DMS153 treated with DMSO at 0.1 percent for 48 hours (cell line): ENCODE results near the gene FNDC3B.
"Not testable (repeated sequence)": the region's sequence is repeated elsewhere in the genome, so short reads cannot be mapped to it uniquely, and the experiment has no call there.

Experiments used
- DNase-seq: peaks from one replicate; lab custom pipeline; 2025; ENCODE audit not compliant: unreplicated experiment; lab: John Stamatoyannopoulos, UW

Gene FNDC3B

DNA sequence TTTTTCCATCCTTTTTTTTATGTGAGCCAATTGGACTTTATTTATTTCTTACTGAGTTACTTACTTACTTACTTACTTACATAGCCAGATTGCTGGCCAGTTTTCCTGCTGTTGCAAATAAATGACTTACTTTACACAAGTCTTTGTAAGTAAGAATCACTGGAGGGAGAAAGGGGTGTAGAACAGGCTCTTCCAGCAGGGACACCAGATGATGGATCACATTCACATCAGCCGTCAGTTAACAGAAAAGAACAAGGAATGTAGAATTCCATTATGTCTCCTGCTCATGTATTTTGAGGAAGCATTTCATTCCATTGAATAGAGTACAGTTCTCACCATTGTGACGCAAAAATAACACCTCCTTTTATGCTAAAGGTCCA, 188.6 kb downstream of the FNDC3B start:
- DNase-seq: no peak

DNA sequence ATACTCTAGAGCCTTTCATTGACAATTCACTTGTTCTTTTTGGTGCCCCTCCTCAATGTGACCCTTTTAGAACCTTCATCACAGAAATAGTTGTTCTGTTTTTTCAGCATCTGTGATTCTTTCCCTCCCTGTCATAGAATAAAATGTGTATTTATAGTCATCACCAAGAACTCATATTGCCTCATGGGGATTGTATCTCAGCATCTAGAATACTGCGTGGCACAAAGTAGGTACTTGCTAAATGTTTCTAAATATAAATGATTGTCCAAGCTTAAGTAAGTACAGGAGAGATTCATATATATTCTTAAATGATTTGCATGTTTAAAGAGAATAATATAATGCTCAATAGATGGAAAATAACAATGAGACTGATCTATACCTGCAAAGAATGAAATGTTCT, 190.1 kb downstream of the FNDC3B start:
- DNase-seq: no peak

DNA sequence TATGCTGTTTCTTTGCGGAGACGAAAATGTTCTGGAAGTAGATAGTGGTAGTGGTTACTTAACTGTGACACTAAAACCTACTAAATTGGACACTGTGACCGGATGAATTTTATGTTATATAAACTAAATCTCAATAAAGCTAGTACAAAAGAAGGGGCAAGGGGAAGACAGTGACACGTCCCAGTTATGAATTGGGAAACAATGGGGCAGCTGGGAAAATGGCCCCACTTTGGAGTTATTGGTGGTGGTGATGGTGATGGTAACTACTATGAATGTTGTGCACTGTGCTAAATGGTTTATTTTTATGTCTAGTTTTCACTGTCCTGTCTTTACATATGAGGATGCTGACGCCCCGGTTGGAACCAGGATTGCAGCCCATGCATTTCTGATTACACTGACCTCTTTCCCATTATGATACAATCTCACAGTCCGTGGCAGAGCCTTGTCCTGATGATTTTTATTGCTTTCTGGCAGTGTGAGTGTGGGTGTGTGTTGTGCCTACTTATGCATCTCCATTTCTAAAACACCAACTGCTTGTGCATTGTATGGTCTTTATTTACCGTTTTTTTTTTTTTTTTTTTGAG, 192.0 kb downstream of the FNDC3B start:
- no peak for DNase-seq

DNA sequence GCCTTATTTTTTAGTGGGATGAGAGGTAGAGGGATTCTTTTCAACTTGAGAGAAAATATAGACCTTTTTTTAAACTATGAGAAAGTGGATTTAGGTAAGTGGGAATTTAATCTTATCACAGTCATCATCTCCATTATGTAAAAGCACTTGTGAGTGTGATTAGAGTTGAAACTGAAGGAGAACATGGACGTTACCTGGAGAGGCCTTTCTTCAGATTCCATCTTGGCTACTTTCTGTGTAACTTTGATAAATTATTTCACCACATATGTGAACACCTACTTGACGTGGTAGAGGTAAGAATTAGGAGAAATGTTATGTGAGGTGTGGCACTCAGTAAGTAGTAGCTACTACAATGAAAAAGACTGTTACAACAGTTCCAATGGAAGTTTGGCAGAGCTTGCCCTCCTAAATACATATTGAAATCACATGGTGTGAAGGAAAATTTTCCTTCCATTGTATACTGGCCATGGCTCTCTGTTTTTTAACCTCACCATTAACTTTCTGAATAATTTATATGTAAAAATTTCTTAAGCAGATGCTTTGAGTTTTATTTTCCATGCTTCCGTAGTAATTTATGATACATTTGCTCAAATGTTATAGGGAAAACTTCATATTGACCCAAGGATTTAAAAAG, 193.3 kb downstream of the FNDC3B start:
- DNase-seq: no peak

DNA sequence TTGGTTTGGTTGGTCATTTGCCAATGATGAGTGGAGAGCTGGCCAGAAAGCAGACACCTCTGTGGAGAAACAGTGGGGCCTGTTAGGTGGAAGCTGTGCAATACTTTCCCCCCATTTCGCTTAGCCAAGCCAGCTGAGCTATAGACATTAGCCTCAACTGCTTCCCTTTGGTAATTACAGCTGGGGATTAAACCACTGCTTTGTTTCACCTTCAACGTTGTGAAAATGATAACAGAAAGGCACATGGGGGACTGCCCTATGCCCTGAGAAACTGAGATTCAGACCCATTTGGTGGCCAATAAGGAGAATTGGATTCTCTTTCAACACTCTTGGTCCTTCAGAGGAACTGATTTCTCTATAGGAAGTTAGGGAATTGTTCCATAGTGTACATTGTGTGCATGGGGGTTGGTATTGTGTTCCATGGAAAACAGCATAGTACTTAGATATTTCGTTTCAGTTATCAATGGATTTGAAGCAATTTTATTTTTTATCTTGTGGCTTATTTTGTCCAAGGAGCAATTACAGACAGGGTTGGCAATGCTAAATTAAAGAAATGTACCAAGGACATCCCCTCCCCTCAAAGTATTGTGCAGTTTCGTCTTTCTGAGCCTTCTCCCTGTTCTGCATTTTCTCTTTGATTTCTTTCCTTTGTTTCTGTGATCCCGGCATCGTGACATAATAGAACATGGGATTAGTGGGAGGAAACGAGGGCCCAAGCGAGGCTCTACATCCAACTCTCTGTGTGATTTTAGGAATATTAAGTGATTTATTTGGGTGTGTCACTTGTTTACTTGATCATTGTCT, 194.3 kb downstream of the FNDC3B start:
- no peak for DNase-seq

DNA sequence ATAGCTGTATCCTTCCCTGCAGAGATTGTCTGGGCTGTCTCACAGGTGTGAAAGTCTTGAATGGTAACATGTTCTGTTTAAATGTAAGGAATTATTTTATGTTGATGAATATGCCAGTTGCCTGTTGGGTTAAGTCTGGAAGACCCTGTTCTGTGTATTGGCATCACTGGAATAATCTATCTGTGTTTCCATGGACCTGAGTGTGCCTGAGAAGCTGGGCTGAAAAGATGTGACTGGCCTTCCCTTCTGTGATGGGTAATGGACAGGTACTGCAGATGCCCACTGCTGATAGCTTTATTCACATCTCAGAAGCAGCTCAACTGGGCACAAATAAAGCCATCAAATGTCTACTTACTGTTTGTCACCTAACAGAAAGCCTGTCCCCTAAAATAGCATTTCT, 196.3 kb downstream of the FNDC3B start:
- no peak for DNase-seq

DNA sequence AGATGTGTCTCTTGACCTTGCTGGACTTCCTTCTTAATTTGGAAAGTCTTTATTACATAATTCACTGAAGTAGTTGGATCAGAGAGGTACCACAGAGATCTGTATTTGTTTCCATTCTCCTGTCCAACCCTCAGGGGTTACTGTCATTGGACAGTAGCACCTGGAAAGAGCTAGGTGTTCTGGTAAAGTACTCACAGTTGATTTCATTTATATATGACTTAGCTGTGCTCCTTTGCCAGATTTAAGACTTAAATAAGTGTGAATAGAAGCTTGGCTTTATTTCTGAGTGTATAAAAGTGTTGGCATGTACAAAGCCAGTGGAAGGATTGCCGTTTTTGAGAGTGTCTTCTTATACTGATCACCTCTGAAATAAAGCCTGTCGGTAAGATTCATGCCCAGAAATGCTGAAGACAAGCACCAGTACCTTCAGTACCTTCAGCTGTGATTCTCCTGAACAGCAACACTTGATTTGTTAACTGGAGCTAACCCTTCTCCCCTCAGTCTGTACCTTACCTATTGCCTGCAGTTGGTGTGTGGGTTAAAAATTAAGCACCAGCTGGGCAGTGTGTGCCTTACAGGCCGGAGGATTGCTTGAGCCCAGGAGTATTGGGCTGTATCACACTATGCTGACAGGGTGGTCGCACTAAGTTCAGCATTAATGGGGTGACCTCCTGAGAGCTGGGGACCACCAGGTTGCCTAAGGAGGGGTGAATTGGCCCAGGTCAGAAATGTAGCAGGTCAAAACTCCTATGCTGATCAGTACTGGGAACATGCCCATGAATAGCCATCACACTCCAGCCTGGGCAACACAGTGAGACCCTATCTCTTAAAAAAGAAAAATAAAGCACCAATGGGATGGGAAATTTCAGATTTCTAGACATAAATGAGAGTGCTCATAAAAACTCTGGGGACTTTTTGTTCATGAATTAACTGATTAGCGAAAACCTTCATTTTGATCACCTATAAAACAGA, 197.7 kb downstream of the FNDC3B start:
- DNase-seq: no peak

DNA sequence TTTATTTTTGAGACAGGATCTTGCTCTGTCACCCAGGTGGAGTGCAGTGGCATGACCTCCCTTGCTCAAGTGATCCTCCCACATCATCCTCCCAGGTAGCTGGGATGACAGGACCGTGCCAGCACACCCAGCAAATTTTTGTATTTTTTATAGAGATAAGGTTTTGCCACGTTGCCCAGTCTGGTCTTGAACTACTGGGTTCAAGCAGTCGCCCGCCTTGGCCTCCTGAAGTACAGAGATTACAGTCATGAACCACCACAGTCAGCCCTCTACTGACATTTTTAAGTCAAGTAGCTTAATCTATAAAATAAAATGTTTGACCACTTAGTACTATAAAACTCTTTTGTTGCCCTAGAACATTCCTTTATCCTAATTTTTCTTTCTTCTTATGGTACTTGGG, 198.8 kb downstream of the FNDC3B start:
- no peak for DNase-seq

DNA sequence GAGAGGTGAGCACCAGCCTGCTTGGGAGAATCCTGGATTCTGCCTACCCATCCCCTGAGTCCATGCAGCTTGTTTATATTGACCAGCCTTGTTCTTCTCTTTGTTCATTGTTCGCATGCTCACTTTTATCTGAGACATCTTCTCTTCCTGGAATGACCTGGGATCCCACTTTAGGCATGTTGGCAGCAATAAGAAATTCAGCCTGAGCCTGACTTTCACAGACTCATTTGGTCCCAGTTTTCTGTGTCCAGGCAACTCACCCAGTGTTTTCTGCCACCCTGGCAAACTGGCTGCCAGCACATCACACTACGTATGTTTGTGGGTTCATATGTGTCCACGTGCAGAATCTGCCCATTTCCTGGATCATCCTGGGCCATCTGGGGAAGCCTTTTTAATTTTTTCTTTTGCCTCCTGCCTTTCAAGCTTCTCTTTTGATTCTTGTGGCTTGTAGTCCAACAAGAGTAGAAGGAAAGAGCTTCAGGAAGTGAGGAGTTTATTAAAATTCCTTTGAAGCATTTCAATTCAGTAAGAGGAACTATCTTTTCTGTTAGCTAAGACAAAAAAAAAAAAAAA, 199.9 kb downstream of the FNDC3B start:
- DNase-seq: no peak

DNA sequence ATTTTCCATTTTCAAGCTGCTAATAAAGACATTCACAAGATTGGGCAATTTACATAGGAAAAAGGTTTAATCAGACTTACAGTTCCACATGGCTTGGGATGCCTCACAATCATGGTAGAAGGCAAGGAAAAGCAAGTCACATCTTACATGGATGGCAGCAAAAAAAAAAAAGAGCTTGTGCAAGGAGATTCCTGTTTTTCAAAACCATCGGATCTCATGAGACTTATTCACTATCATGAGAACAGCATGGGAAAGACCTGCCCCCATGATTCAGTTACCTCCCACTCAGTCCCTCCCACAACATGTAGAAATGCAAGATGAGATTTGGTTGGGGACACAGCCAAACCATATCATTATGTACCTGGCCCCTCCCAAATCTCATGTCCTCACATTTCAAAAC, 202.0 kb downstream of the FNDC3B start:
- no peak for DNase-seq

DNA sequence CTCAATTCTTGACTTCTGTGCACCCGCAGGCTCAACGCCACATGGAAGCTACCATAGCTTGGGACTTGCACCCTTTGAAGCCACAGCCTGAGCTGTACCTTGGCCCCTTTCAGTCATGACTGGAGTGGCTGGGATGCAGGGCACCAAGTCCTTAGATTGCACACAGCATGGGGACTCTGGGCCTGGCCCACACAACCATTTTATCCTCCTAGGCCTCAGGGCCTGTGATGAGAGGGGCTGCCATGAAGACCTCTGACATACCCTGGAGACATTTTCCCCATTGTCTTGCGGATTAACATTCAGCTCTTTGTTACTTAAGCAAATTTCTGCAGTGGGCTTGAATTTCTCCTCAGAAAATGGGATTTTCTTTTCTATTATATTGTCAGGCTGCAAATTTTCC, 203.1 kb downstream of the FNDC3B start:
- not testable (repeated sequence) for DNase-seq

DNA sequence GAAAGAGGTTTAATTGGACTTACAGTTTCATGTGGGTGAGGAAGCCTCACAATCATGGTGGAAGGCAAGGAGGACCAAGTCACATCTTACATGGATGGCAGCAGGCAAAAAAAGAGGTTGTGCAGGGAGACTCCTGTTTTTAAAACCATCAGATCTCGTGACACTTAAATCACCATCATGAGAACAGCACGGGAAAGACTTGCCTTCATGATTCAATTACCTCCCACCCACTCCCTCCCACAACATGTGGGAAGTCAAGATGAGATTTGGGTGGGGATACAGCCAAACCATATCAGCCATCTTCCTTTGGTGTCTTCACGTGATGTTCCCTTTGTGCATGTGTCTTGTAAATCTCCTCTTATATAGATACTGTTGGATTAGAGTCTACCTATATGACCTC, 204.0 kb downstream of the FNDC3B start:
- DNase-seq: not testable (repeated sequence)

DNA sequence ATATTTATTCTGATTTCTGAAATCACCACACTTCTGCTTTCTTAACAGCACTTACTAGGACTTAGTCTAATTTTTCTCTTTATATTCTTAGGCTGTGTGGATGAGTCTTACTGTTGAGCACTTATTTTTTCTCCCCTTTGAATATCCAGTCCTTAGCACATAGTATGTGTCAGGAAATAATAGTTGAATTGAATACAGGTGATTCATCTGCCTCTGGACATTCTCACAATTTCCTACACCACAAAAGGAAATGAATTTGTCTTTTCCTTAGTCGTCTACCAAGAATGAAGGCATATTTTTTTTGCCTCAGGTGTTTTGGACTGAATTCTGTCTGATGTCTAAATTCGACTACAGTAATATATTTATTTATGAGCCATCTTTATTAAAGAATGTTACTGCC, 204.6 kb downstream of the FNDC3B start:
- no peak for DNase-seq

DNA sequence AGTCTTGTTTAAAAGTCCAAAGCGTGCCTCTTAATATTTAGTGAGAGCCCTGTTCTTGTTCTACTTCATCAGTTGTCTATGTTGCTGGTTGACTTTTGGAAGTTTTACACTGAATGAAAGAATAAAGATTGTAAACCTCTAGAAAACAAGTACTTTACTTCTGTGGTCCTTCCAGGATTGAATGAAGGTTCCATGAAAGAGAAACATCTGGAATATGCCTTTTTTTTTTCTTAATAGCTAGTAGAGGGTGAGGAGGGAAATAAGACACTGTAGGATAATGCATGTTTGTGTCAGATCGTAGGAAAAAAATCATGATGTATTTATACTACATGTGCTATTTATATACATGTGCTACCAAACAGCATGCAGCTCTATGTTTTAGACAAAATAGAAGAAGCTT, 205.9 kb downstream of the FNDC3B start:
- no peak for DNase-seq

DNA sequence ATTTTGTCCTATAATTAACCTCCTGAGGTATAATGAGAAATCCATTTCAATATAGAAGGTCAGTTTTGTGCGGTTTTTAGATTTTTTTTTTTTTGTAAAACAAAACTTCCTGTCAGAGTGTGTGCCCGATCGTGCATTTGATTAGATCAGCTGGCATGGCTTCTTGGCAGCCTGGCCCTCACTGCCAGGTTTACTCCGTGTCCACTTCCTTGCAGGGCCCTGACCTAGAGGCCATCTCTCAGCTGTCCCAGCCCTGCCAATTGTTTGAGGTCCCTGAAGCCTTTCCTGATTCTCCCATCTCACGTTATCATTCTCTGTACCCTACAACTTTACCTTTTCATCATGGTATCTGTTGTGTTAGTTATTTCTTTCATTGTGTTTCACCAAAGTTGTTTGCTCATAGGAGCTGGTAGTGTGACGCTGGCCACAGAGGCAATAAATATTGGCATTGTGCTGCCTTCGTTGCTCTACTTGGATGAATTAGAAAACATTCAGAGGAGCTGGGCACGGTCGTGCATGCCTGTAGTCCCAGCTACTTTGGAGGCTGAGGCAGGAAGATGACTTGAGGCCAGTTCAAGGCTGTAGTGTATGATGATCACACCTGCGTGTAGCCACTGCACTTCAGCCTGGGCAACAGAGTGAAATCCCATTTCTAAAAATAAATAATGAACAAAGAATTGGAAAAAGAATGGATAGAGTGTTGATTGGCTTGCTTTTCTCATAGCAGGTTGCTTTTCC, 206.9 kb downstream of the FNDC3B start:
- DNase-seq: no peak

DNA sequence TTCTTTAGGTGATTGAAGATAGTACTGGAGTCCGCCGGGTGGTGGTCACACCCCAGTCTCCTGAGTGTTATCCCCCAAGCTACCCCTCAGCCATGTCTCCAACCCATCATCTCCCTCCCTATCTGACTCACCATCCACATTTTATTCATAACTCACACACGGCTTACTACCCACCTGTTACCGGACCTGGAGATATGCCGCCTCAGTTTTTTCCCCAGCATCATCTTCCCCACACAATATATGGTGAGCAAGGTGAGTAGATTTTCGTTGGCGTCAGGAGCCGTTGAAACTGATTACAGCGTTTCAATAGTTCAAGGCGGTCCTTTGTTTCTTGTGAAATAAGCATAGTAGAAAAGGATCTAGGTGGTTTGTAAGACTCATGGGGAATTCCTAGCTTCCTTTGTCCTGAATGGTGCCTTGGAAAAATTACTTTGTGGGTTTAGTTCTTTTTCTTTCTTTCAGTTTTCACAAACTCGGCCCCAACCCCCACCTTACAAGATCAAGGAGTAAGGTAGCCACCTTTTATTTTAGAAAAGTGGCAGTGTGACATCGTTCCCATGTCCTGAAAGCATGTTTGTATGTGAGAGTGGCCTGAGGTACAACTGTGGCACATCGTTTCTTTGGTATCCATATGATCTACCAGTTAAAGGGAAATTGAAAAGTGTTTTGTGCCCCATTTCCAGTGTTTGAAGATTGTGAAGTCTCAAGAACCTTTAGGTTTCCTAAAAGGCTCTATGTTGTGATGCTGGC, 208.3 kb downstream of the FNDC3B start:
- no peak for DNase-seq

DNA sequence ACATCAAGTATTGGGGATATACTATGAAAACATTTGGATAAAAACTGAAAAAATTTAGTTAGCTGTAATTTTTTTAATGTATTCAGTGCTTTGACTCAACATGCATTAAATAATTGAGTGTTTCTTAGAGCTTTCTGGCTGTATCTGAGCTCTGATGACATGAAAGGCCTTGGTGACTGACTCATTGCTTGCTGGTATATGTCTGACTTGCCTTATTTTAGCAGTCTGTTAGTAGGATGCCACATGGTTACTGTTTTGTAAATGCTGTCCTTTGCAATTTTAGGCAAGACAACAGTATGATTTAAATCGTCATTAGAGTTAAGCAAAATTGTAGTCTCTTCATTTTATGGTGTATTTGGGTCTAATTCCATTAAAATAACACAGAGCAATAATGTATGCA, 209.7 kb downstream of the FNDC3B start:
- DNase-seq: no peak

DNA sequence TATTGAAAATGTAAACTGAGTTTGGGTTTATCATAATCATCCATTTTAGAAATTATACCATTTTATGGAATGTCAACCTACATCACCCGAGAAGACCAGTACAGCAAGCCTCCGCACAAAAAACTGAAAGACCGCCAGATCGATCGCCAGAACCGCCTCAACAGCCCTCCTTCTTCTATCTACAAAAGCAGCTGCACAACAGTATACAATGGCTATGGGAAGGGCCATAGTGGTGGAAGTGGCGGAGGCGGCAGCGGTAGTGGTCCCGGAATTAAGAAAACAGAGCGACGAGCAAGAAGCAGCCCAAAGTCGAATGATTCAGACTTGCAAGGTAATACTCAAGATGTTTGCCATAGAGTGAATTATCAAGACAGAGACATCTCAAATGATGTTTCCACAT, 211.8 kb downstream of the FNDC3B start:
- no peak for DNase-seq

DNA sequence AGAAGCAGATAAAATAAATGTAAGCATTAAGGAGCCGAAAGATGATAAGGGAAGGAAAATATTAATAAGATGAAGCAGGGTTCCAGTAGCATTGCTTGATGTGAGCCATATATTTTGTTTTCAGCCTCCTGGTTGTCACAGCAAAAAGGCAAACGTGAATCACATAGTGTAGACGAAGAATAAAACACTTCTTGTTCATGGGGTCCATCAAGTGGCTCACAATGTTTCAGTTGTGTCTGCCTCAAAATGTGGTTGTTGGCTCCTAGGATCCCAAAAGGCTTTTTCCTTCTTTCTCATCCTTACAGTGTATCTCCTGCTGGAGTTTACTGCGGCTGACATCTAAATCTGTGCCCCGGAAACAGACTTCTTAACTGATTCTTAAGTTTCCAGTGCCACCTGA, 213.8 kb downstream of the FNDC3B start:
- no peak for DNase-seq

DNA sequence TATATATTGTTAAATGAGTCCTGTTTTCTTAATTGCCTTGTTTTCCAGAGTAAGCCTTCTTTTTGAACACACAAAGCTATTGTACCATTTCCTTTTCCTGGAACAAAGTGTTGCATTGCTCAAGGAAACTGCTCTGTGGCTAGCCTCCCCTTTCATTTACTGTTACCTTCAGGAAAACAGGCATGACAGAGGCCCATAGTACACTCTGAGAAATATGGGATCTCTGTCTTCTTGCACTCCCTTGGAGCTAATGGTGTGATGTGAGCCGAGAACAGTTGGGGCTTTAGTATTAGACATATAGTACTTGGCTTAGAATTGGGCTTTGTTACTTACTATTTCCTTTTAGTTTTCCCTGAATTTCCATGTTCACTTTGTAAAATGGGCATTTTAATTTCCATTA, 215.2 kb downstream of the FNDC3B start:
- no peak for DNase-seq
